Astrocyte (in vitro differentiated cells and primary cell): ENCODE results near the gene EIF1. TPM values are rescaled to one million over a fixed set of nuclear protein-coding genes. Genes with fewer than 3 reads are reported as not detected.

ENCODE experiments used
- DNase-seq: peaks from one replicate; pipeline ENCODE4 v3.0.0-alpha.2; 2010; ENCODE audit warnings: low read depth
- FAIRE-seq: peaks from 2 replicates; lab custom pipeline; 2011; peaks lifted over from hg19 to GRCh38; lab: Jason Lieb, UNC
- H2AFZ ChIP-seq: 2 replicates; pipeline ENCODE4 v1.6.0; 2012; ENCODE audit warnings: low read depth, low read length, inconsistent platforms
- H3K27ac ChIP-seq: 2 replicates; pipeline ENCODE4 v1.5.1; 2011; ENCODE audit warnings: low read depth, low read length, inconsistent platforms
- H3K27me3 ChIP-seq: 2 replicates; pipeline ENCODE4 v1.6.0; 2011; ENCODE audit warnings: low read length, inconsistent platforms; ENCODE audit not compliant: insufficient read depth
- H3K36me3 ChIP-seq: 2 replicates; pipeline ENCODE4 v1.5.1; 2011; ENCODE audit warnings: low read length, inconsistent platforms; ENCODE audit not compliant: insufficient read depth
- H3K4me1 ChIP-seq: 2 replicates; pipeline ENCODE4 v1.5.1; 2011; ENCODE audit warnings: low read length, inconsistent platforms; ENCODE audit not compliant: insufficient read depth
- H3K4me2 ChIP-seq: 2 replicates; pipeline ENCODE4 v1.6.0; 2012; ENCODE audit warnings: low read length, inconsistent platforms
- H3K4me3 ChIP-seq: 2 replicates; pipeline ENCODE4 v1.5.1; 2011; ENCODE audit warnings: low read depth, mild to moderate bottlenecking, low read length, inconsistent platforms; ENCODE audit not compliant: insufficient read depth
- H3K79me2 ChIP-seq: 2 replicates; pipeline ENCODE4 v1.6.0; 2012; ENCODE audit warnings: mild to moderate bottlenecking, low read length, inconsistent platforms; ENCODE audit not compliant: insufficient read depth
- H3K9ac ChIP-seq: 2 replicates; pipeline ENCODE4 v1.6.0; 2012; ENCODE audit warnings: mild to moderate bottlenecking, low read length, inconsistent platforms
- H3K9me3 ChIP-seq: 2 replicates; pipeline ENCODE4 v1.5.1; 2012; ENCODE audit warnings: low read depth, mild to moderate bottlenecking, low read length, inconsistent platforms; ENCODE audit not compliant: insufficient read depth
- H4K20me1 ChIP-seq: 2 replicates; pipeline ENCODE4 v1.6.0; 2012; ENCODE audit warnings: low read length, inconsistent platforms; ENCODE audit not compliant: insufficient read depth
- H3K27ac Mint-ChIP-seq: one replicate; pipeline ENCODE4 v1.8.0; 2021; ENCODE audit warnings: mild to moderate bottlenecking, mixed read lengths; ENCODE audit not compliant: unreplicated experiment
- H3K27me3 Mint-ChIP-seq: one replicate; pipeline ENCODE4 v1.8.0; 2021; ENCODE audit warnings: low read depth, mixed read lengths; ENCODE audit not compliant: unreplicated experiment
- H3K36me3 Mint-ChIP-seq: one replicate; pipeline ENCODE4 v1.8.0; 2021; ENCODE audit warnings: low read depth, mixed read lengths; ENCODE audit not compliant: unreplicated experiment
- H3K4me1 Mint-ChIP-seq: one replicate; pipeline ENCODE4 v1.8.0; 2021; ENCODE audit warnings: low read depth, mixed read lengths; ENCODE audit not compliant: unreplicated experiment
- H3K4me3 Mint-ChIP-seq: one replicate; pipeline ENCODE4 v1.8.0; 2021; ENCODE audit warnings: mild to moderate bottlenecking, moderate library complexity, mixed read lengths; ENCODE audit not compliant: unreplicated experiment
- H3K9me3 Mint-ChIP-seq: one replicate; pipeline ENCODE4 v1.8.0; 2021; ENCODE audit warnings: mild to moderate bottlenecking, mixed read lengths; ENCODE audit not compliant: unreplicated experiment
- CTCF ChIP-seq: IDR thresholded peaks from 2 replicates; pipeline ENCODE4 v1.5.1; 2011; ENCODE audit warnings: low read depth, mild to moderate bottlenecking, inconsistent platforms, low read length, moderate library complexity; ENCODE audit not compliant: insufficient read depth
- EZH2 ChIP-seq: IDR thresholded peaks from 2 replicates; pipeline ENCODE4 v1.6.1; 2012; ENCODE audit warnings: mild to moderate bottlenecking, low read length, inconsistent platforms; ENCODE audit not compliant: insufficient read depth
- total RNA-seq: library from RNA; stranded (reverse); gene quantifications from 2 replicates; pipeline ENCODE4 v1.2.1, GENCODE V29; 2021

Gene EIF1
- total RNA-seq, 1 donor from 2014 or later: 767 TPM

GRCh38 chr17:41740506-41740905, 51.8 kb downstream of the EIF1 start:
- Histone ChIP-seq H3K9me3 (no peaks in the 10 kb centered on the region), H3K4me3 (no peak overlapping the region), H4K20me1 (no peaks in the 10 kb centered on the region), H3K27ac (no peak overlapping the region), H3K4me1 (peaks cover 10% of the 10 kb centered on the region), H3K27me3 (peaks cover 17% of the 10 kb centered on the region), H3K9ac (no peak overlapping the region), H3K79me2 (no peaks in the 10 kb centered on the region), H2AFZ (no peak overlapping the region), H3K36me3 (no peaks in the 10 kb centered on the region), H3K4me2 (no peak overlapping the region)
- DNase-seq: no peak
- Mint-ChIP-seq H3K4me3 (no peak overlapping the region), H3K4me1 (no peaks in the 10 kb centered on the region), H3K9me3 (no peaks in the 10 kb centered on the region), H3K36me3 (no peaks in the 10 kb centered on the region), H3K27ac (no peak overlapping the region), H3K27me3 (peaks cover 22% of the 10 kb centered on the region)
- FAIRE-seq: no peak
- TF ChIP-seq CTCF (no peak), EZH2 (no peak)

- H3K4me2 ChIP-seq: no peak overlapping the region
- FAIRE-seq (no peak), DNase-seq (no peak)
- no peaks in the 10 kb centered on the region for H3K9me3 ChIP-seq
- no peaks in the 10 kb centered on the region for H3K79me2 ChIP-seq
- Mint-ChIP-seq H3K27me3 (peaks cover 18% of the 10 kb centered on the region), H3K9me3 (no peaks in the 10 kb centered on the region), H3K36me3 (peaks cover 3% of the 10 kb centered on the region), H3K4me3 (no peak overlapping the region), H3K4me1 (no peaks in the 10 kb centered on the region), H3K27ac (no peak overlapping the region)
- no peaks in the 10 kb centered on the region for H4K20me1 ChIP-seq
- no peak overlapping the region for H3K27ac ChIP-seq
- H3K4me1 ChIP-seq: peaks cover 10% of the 10 kb centered on the region
- no peak overlapping the region for H3K4me3 ChIP-seq
- no peaks in the 10 kb centered on the region for H3K36me3 ChIP-seq
- H2AFZ ChIP-seq: no peak overlapping the region
- TF ChIP-seq EZH2 (no peak), CTCF (no peak)
- H3K27me3 ChIP-seq: peaks cover 9% of the 10 kb centered on the region
- H3K9ac ChIP-seq: no peak overlapping the region
Observed at GRCh38 chr17:41741709-41742108, 53.0 kb downstream of the EIF1 start.

Other genes starting within 250 kb of the EIF1 start
- gene KRT38, start 247.9 kb upstream of the EIF1 start, total RNA-seq: not detected in 2 replicates
- not detected in 2 replicates for gene KRT32, start 221.5 kb upstream of the EIF1 start, total RNA-seq
- gene KRT35, start 207.7 kb upstream of the EIF1 start, total RNA-seq: not detected in 2 replicates
- not detected in 2 replicates for gene KRT36, start 199.0 kb upstream of the EIF1 start, total RNA-seq
- not detected in 2 replicates for gene KRT13, start 183.3 kb upstream of the EIF1 start, total RNA-seq
- gene KRT15, start 170.0 kb upstream of the EIF1 start, total RNA-seq: 0.26 and 0.79 TPM in 2 replicates
- 113 and 210 TPM in 2 replicates for gene KRT19, start 160.6 kb upstream of the EIF1 start, total RNA-seq
- 0.09 TPM in 1 of 2 replicates, not detected in the other for gene KRT9, start 116.8 kb upstream of the EIF1 start, total RNA-seq
- gene KRT14, start 102.0 kb upstream of the EIF1 start, total RNA-seq: 1.0 and 2.2 TPM in 2 replicates
- gene KRT16, start 76.1 kb upstream of the EIF1 start, total RNA-seq: 0.79 and 1.3 TPM in 2 replicates
- 21.4 and 28.3 TPM in 2 replicates for gene KRT17, start 64.3 kb upstream of the EIF1 start, total RNA-seq
- gene GAST, start 23.4 kb downstream of the EIF1 start, total RNA-seq: not detected in 2 replicates
- 0.46 and 0.52 TPM in 2 replicates for gene HAP1, start 45.8 kb downstream of the EIF1 start, total RNA-seq
- 236 TPM in 2 replicates for gene JUP, start 97.8 kb downstream of the EIF1 start, total RNA-seq
- 81.5 and 110 TPM in 2 replicates for gene P3H4, start 123.1 kb downstream of the EIF1 start, total RNA-seq
- gene FKBP10, start 124.1 kb downstream of the EIF1 start, total RNA-seq: 446 and 584 TPM in 2 replicates
- gene NT5C3B, start 147.3 kb downstream of the EIF1 start, total RNA-seq: 47.4 and 56.1 TPM in 2 replicates
- not detected in 2 replicates for gene KLHL10, start 148.9 kb downstream of the EIF1 start, total RNA-seq
- gene KLHL11, start 176.5 kb downstream of the EIF1 start, total RNA-seq: 12.3 and 12.8 TPM in 2 replicates
- 296 and 326 TPM in 2 replicates for gene ACLY, start 230.1 kb downstream of the EIF1 start, total RNA-seq
- gene ODAD4, start 241.7 kb downstream of the EIF1 start, total RNA-seq: 0.98 and 1.1 TPM in 2 replicates